HepG2 (cell line): ENCODE data around the gene KCNQ1OT1. TPM values are rescaled to one million over a fixed set of nuclear protein-coding genes. Genes with fewer than 3 reads are reported as not detected.

Experiments
- ARID3A ChIP-seq: IDR thresholded peaks from 2 replicates; pipeline ENCODE4 v1.6.1; 2012; ENCODE audit warnings: low read depth, low read length, improper control_type of control experiment
- ASH2L ChIP-seq: fragments of 300-600, 200-600 bp; sonication (generic); IDR thresholded peaks from 2 replicates; pipeline ENCODE4 v1.7.0; 2017; ENCODE audit warnings: low read depth, mild to moderate bottlenecking, moderate library complexity, mixed read lengths, low read length; ENCODE audit not compliant: insufficient read length
- CCAR2 ChIP-seq: fragments of 200-400 bp; formaldehyde crosslinking; optimal IDR thresholded peaks from 2 replicates; pipeline ENCODE3; 2018; ENCODE audit warnings: low read depth, mild to moderate bottlenecking, low read length, moderate library complexity
- CREB3 ChIP-seq: sonication (generic); formaldehyde crosslinking; IDR thresholded peaks from 2 replicates; pipeline ENCODE4 v1.5.0; 2020; ENCODE audit warnings: missing genetic modification reagents
- EHMT2 ChIP-seq: fragments of 200-600 bp; sonication (generic); IDR thresholded peaks from 2 replicates; pipeline ENCODE4 v1.7.0; 2017; ENCODE audit warnings: antibody characterized with exemption, low read depth, low read length, borderline replicate concordance
- ELF1 ChIP-seq: sonication (generic); formaldehyde crosslinking; IDR thresholded peaks from 2 replicates; pipeline ENCODE4 v1.4.0; 2020; ENCODE audit warnings: missing genetic modification reagents
- GTF3A ChIP-seq: sonication (generic); formaldehyde crosslinking; conservative IDR thresholded peaks from 2 replicates; pipeline ENCODE4 v1.4.0; 2020; ENCODE audit warnings: mild to moderate bottlenecking, missing genetic modification reagents
- IKZF1 ChIP-seq: fragments of 450-650 bp; IDR thresholded peaks from 2 replicates; pipeline ENCODE4 v1.7.1; 2016
- ISX ChIP-seq: sonication (generic); formaldehyde crosslinking; conservative IDR thresholded peaks from 2 replicates; pipeline ENCODE4 v1.5.0; 2020; ENCODE audit warnings: missing genetic modification reagents
- KMT2A ChIP-seq: sonication (generic); formaldehyde crosslinking; IDR thresholded peaks from 2 replicates; pipeline ENCODE4 v1.4.0; 2020; ENCODE audit warnings: missing genetic modification reagents
- NR1H2 ChIP-seq: sonication (generic); formaldehyde crosslinking; IDR thresholded peaks from 2 replicates; pipeline ENCODE4 v1.8.1; 2022; ENCODE audit warnings: low read depth, missing genetic modification reagents, borderline replicate concordance
- TBX3 ChIP-seq: fragments of 450-650 bp; IDR thresholded peaks from 2 replicates; pipeline ENCODE4 v1.6.1; 2017; ENCODE audit warnings: antibody characterized with exemption, mild to moderate bottlenecking, inconsistent platforms, borderline replicate concordance
- ZBTB2 ChIP-seq: sonication (generic); formaldehyde crosslinking; IDR thresholded peaks from 2 replicates; pipeline ENCODE4 v1.8.0; 2022; ENCODE audit warnings: low read depth, missing genetic modification reagents
- ZBTB49 ChIP-seq: sonication (generic); formaldehyde crosslinking; IDR thresholded peaks from 2 replicates; pipeline ENCODE4 v1.4.0; 2020; ENCODE audit warnings: missing genetic modification reagents, borderline replicate concordance
- ZFAT ChIP-seq: sonication (generic); formaldehyde crosslinking; conservative IDR thresholded peaks from 2 replicates; pipeline ENCODE4 v1.8.1; 2023; ENCODE audit warnings: missing genetic modification reagents, inconsistent platforms
- ZFYVE20 ChIP-seq: sonication (generic); formaldehyde crosslinking; IDR thresholded peaks from 2 replicates; pipeline ENCODE4 v1.8.0; 2023; ENCODE audit warnings: low read depth, mild to moderate bottlenecking, moderate library complexity, missing genetic modification reagents, borderline replicate concordance
- ZNF205 ChIP-seq: IDR thresholded peaks from 2 replicates; pipeline ENCODE4 v1.6.1; 2018; ENCODE audit warnings: missing biosample characterization, missing genetic modification reagents
- ZNF292 ChIP-seq: sonication (generic); formaldehyde crosslinking; IDR thresholded peaks from 2 replicates; pipeline ENCODE4 v1.8.1; 2022; ENCODE audit warnings: mild to moderate bottlenecking, low read depth, missing genetic modification reagents, borderline replicate concordance
- ZNF326 ChIP-seq: sonication (generic); formaldehyde crosslinking; IDR thresholded peaks from 2 replicates; pipeline ENCODE4 v1.4.0; 2020; ENCODE audit warnings: missing genetic modification reagents, borderline replicate concordance
- ZNF772 ChIP-seq: sonication (generic); formaldehyde crosslinking; IDR thresholded peaks from 2 replicates; pipeline ENCODE4 v1.5.0; 2020; ENCODE audit warnings: mild to moderate bottlenecking, missing genetic modification reagents
- ZNF83 ChIP-seq: sonication (generic); formaldehyde crosslinking; IDR thresholded peaks from 2 replicates; pipeline ENCODE4 v1.4.0; 2020; ENCODE audit warnings: missing genetic modification reagents, mild to moderate bottlenecking, borderline replicate concordance
- ZSCAN31 ChIP-seq: sonication (generic); formaldehyde crosslinking; IDR thresholded peaks from 2 replicates; pipeline ENCODE4 v1.5.0; 2020; ENCODE audit warnings: low read depth, mild to moderate bottlenecking, missing genetic modification reagents
- polyA plus RNA-seq, 8 experiments: library from polyadenylated mRNA; depleted of rRNA in 3 of 8; stranded (reverse) in 7 of 8; unstranded in 1 of 8; fragments of >200 nt; fragmentation: Illumina TruSeq in 4 of 8; extraction: Trizol in 4 of 8; gene quantifications; 2 replicates each; pipeline versions ENCODE4 v1.2.1 to v1.2.3, GENCODE V29; 2011 to 2016; ENCODE audit warnings: low read depth in 4 of 8, missing spikeins in 1 of 8, mixed read lengths in 1 of 8; ENCODE audit not compliant: insufficient read depth in 1 of 8
- total RNA-seq, 5 experiments: library from RNA; depleted of rRNA; stranded (reverse); fragments of >200 nt; fragmentation: Illumina TruSeq; extraction: Trizol; gene quantifications; 2 replicates each; pipeline ENCODE4 v1.2.3, GENCODE V29; 2016; ENCODE audit warnings: low read depth in 1 of 5
- TF ChIP-seq, protein P1 (sequence below): sonication (generic); formaldehyde crosslinking; IDR thresholded peaks from 2 replicates; pipeline ENCODE4 v1.4.0; 2020; ENCODE audit warnings: mild to moderate bottlenecking, missing genetic modification reagents

Gene KCNQ1OT1
- total and polyA plus RNA-seq, 2 of the 13 experiments (the other 11 are each of a cell fraction or from before 2014, with no cell fraction given): 1.3 to 18.9 TPM

- TF ChIP-seq ZBTB49 (CRISPR knock-in tag) (no peak), GTF3A (no peak), ZNF772 (CRISPR knock-in tag) (no peak), KMT2A (CRISPR knock-in tag) (0 out of 2 replicates have a peak, but pooled peaks have one; percentile 34), NR1H2 (no peak), EHMT2 (no peak), ZSCAN31 (CRISPR knock-in tag) (no peak), IKZF1 (no peak), ZFAT (no peak), ZNF326 (no peak), ZBTB2 (CRISPR knock-in tag) (no peak), ASH2L (peak; percentile 1), ZNF292 (CRISPR knock-in tag) (no peak), ELF1 (CRISPR knock-in tag) (no peak), ZFYVE20 (CRISPR knock-in tag) (no peak), CREB3 (CRISPR knock-in tag) (no peak), ARID3A (no peak), ZNF83 (CRISPR knock-in tag) (no peak), TBX3 (no peak), ISX (no peak), ZNF205 (no peak), CCAR2 (no peak)
- TF ChIP-seq, protein P1, sequence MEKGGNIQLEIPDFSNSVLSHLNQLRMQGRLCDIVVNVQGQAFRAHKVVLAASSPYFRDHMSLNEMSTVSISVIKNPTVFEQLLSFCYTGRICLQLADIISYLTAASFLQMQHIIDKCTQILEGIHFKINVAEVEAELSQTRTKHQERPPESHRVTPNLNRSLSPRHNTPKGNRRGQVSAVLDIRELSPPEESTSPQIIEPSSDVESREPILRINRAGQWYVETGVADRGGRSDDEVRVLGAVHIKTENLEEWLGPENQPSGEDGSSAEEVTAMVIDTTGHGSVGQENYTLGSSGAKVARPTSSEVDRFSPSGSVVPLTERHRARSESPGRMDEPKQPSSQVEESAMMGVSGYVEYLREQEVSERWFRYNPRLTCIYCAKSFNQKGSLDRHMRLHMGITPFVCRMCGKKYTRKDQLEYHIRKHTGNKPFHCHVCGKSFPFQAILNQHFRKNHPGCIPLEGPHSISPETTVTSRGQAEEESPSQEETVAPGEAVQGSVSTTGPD (CRISPR knock-in tag): no peak
Observed at GRCh38 chr11:2691355-2691761, 8.4 kb downstream of the KCNQ1OT1 start (continued).
